Endometrium (tissue), 2 donors: Measurements from ENCODE around the gene GMCL1.
"Not testable (repeated sequence)": the region's sequence is repeated elsewhere in the genome, so short reads cannot be mapped to it uniquely, and the experiment has no call there.

Source experiments
- FAIRE-seq: peaks from 2 replicates; lab custom pipeline; 2012; peaks lifted over from hg19 to GRCh38; lab: Jason Lieb, UNC
- donor health status: control.
- donor health status: control.

Gene GMCL1

GRCh38 chr2:69848186-69848790 lies 18.8 kb downstream of the GMCL1 start:
- FAIRE-seq: no peak

- no peak for FAIRE-seq
Measured at GRCh38 chr2:69858261-69858660, 28.8 kb downstream of the GMCL1 start.

GRCh38 chr2:69863298-69863697 lies 33.8 kb downstream of the GMCL1 start:
- FAIRE-seq: no peak

DNA sequence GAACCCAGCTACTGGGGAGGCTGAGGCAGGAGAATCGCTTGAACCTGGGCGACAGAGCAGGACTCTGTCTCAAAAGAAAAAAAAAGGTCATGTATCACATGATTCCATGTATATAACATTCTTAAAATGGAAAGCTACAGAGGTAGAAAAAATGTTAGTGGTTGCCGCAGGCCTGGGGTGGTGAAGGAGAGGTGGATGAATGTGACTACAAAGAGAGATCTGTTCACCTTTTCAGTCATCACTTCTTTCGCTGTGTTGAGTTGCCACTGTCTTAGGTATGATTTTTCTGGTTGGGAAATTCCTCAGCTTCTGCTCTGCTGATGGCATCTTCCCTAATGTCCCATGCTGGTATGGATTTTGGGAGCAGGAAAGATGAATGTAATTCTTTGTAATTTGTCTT lies 59.0 kb downstream of the GMCL1 start:
- no peak for FAIRE-seq

- no peak for FAIRE-seq
Measured at GRCh38 chr2:69889302-69889701, 59.8 kb downstream of the GMCL1 start.

- FAIRE-seq: no peak
Measured at GRCh38 chr2:69890881-69891280, 61.4 kb downstream of the GMCL1 start.

DNA sequence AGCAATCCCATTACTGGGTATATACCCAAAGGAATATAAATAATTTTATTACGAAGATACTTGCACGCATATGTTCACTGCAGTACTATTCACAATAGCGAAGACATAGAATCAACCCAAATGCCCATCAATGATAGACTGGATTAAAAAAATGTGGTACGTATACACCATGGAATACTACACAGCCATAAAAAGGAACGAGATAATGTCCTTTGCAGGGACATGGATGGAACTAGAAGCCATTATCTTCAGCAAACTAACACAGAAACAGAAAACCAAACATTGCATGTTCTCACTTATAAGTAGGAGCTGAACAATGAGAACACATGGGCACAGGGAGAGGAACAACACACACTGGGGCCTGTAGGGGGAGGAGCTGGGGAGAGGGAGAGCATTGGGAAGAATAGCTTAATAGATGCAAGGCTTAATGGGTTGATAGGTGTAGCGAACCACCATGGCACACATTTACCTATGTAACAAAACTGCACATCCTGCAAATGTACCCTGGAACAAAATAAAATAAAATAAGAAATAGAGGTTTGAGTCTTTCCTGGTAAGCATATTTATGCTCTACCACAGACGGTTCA lies 63.5 kb downstream of the GMCL1 start:
- not testable (repeated sequence) for FAIRE-seq

GRCh38 chr2:69893684-69894551 lies 64.5 kb downstream of the GMCL1 start, which contains the start of gene SNRNP27:
TSS of gene SNRNP27 (plus strand) at chr2:69893956. CDS start at chr2:69893985, 29 bp downstream.
- peak; percentile 23 for FAIRE-seq

DNA sequence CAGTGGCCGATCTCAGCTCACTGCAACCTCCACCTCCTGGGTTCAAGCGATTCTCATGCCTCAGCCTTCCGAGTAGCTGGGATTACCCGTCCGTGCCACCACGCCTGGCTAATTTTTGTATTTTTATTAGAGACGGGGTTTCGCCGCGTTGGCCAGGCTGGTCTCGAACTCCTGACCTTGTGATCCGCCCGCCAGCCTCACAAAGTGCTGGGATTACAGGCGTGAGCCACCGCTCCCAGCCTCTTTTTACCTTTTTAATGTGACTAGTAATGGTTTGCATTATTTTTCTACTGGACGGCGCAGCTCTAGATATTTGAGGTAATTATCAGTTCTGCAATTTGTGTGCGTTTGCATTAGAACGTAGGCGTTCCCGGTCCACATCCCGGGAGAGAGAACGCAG lies 65.3 kb downstream of the GMCL1 start:
- FAIRE-seq: not testable (repeated sequence)

DNA sequence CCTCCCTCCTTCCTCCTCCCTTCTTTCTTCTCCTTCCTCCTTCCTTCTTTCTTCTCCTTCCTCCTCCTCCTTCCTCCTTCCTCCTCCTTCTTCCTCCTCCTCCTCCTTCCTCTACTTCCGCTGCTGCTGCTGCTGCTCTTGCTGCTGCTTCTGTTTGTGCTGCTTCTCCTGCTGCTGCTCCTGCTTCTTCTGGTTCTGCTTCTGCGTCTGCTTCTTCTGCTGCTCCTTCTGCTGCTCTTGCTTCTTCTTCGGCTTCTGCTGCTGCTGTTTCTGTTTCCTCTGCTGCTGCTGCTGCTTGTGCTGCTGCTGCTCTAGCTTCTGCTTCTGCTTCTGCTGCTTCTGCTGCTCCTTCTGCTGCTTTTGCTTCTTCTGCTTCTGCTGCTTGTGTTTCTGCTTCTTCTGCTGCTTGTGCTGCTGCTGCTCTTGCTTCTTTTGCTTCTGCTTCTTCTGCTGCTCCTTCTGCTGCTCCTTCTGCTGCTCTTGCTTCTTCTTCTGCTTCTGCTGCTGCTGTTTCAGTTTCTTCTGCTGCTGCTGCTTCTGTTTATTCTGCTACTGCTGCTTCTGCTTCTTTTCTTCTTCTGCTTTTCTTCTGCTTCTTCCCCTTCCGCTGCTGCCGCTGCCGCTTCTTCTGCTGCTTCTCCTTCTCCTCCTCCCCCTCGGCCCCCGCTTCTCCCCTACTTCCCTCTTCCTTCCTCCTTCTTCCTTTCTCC lies 72.9 kb downstream of the GMCL1 start:
- no peak for FAIRE-seq

DNA sequence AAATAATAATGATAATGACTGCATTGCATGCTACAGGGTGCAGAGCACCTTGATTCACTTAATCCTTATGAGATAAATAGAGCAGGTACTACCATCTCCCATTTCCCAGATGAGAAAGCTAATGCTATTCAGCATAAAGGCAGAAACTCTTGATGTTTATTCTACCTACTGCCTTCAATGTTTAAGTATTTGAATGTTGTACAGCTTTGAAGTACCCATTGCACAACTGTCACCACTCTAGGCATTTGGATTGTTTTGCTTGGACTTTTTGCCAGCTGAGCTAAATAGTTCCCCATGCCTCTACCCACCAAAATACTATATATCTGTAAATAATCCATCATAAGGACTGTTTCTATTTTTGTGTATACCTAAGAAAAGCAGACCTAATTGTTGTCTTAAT lies 77.8 kb downstream of the GMCL1 start:
- FAIRE-seq: no peak

DNA sequence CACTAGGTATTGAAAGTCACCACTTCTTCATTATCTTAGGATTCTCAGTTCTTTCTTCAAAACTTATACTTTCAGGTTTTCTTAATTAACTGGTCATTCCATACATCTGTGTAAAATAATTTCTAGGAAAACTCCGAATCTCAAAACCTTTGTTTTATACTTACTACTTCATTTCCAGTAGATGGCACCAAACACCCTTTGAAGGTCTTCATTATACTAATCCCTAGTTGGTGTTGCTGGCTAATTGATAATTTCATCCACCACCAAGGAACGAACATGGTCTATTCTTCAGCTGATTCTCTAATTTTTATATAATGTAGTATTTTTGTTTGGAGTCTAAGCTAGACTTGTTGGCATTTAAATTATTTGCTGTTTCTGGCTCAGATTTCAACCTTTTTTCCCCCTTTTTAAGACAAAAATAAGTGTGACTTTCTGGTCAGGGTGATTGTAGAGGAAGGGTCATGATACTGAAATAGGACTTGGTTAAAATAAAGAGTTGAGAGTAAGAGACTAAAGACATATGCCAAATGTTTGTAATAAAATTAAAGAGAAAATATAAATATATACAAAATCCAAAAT lies 82.6 kb downstream of the GMCL1 start:
- peak; percentile 96 for FAIRE-seq

DNA sequence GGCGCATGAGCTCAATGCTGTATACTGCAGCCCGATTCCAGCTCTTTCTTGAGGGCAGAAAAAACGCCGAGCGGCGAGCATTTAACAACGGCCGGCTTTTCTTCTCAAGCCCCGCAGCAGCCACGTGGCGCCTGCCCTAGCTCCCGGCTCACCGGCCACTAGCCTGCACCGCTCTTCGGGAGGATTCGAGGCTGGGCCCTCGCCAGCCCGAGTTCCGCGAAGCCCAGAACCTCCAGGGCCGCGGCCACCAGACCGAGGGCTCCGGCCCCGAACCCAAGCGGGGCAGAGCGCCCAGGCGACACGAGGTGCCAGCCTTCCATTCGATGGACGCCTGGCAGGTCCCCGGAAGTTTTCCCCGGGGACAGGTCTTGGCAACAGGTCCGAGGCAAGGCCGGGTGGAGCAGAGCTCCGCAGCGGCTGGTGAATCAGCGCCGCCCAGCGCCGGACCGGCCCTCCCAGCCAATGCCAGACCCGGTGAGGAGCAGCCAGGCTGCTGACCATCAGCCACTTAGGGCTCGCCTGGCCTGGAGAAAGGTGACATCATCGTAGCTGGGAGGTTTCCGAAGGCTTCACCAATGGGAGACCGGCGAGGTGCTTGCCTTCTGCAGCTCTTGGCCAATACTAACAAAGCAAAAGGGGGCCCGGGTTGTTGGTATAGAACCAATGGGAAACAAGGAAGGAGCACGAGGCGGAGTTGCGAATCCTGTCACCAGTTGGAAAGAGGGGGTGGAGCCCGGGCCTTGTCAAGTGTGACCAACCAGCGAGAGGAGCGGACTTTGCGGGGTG lies 84.9 kb downstream of the GMCL1 start:
- peak; percentile 100 for FAIRE-seq

DNA sequence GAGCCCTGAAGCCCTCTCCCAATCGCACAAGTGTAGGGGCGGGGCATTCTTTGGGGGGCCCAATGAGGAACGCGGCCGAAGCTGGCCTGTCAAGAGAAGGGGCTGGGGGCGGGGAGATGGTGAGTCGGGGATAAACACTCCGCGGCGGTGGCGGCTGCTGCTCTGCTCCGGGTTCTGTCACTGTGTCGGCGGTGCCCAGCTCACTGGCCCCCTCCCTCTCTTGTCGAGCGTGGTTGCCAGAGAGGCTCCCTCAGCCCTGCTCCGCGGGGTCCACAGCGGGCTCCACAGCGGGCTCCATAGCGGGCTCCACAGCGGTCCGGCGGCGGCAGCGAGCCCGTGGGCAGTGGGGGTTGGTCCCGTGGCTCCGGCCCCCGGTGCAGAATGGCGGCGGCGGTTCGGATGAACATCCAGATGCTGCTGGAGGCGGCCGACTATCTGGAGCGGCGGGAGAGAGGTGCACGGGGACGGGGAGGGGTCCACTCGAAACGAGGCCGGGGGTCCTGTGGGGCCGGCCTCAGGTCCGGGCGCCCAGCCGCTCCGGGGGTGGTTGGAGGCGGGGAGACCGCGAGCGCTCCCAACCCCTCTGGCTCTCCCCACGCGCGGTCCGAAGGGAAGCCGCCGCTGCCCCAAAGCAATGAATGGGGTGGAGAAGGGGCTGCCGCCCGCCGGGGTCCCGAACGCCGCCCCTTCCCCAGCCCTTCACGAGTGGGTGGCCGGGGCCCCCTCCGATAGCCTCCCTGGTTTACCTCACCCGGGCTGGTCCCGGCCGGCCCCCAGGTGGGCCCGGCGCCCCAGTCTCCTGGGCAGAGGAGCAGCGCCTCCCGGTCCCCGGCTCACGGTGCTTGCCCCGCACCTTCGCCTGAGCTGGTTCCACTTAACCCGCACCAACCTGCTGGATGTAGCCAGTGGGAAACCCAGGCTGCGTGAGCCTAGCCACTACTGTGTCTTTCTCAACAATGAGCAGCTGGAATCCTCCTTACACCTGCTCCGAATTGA lies 85.8 kb downstream of the GMCL1 start, which contains the start of gene MXD1:
MXD1 (plus strand) TSS at position 160 of the 996 bp plus-strand sequence; CDS start at position 382, 222 bp downstream.
- FAIRE-seq: no peak

GRCh38 chr2:69916106-69916505 lies 86.6 kb downstream of the GMCL1 start:
- FAIRE-seq: no peak

GRCh38 chr2:69917852-69918251 lies 88.4 kb downstream of the GMCL1 start:
- FAIRE-seq: no peak

- FAIRE-seq: no peak
Measured at GRCh38 chr2:69918401-69918800, 88.9 kb downstream of the GMCL1 start.

- no peak for FAIRE-seq
Measured at GRCh38 chr2:69923116-69923515, 93.7 kb downstream of the GMCL1 start.

- FAIRE-seq: no peak
Measured at GRCh38 chr2:69926849-69927515, 97.5 kb downstream of the GMCL1 start.
